Activated naive CD4-positive, alpha-beta T cell treated with anti-CD3 and anti-CD28 coated beads, Interleukin-2, amount 50 U/mL, for 72 hours (primary cell): ENCODE measurements around the gene RBPJL. TPM values are rescaled to one million over a fixed set of nuclear protein-coding genes. Genes with fewer than 3 reads are reported as not detected.

Experiments
- ATAC-seq, 2 donors: fragments of 150-1000 bp; cut with Tn5 transposase; 2 replicates each; pipeline ENCODE4 v1.10.0; 2021; ENCODE audit warnings: mild to moderate bottlenecking in 2 of 2, moderate library complexity in 2 of 2
- DNase-seq, 2 donors: peaks; one replicate each; pipeline ENCODE4 v3.0.0; 2021 to 2022; ENCODE audit warnings: low spot score in 2 of 2
- H3K27ac Mint-ChIP-seq, 2 donors: one replicate each; pipeline ENCODE4 v1.8.0; 2022; ENCODE audit warnings: mild to moderate bottlenecking in 2 of 2, mixed read lengths in 2 of 2
- H3K36me3 Mint-ChIP-seq, 2 donors: one replicate each; pipeline ENCODE4 v1.8.0; 2022; ENCODE audit warnings: mixed read lengths in 2 of 2
- H3K9me3 Mint-ChIP-seq, 2 donors: one replicate each; pipeline ENCODE4 v1.8.0; 2022; ENCODE audit warnings: mixed read lengths in 2 of 2
- total RNA-seq, 2 donors: library from RNA; stranded (reverse); gene quantifications; one replicate each; pipeline ENCODE4 v1.2.3, GENCODE V29; 2022

Gene RBPJL, protein sequence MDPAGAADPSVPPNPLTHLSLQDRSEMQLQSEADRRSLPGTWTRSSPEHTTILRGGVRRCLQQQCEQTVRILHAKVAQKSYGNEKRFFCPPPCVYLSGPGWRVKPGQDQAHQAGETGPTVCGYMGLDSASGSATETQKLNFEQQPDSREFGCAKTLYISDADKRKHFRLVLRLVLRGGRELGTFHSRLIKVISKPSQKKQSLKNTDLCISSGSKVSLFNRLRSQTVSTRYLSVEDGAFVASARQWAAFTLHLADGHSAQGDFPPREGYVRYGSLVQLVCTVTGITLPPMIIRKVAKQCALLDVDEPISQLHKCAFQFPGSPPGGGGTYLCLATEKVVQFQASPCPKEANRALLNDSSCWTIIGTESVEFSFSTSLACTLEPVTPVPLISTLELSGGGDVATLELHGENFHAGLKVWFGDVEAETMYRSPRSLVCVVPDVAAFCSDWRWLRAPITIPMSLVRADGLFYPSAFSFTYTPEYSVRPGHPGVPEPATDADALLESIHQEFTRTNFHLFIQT
- total RNA-seq = not detected

GRCh38 chr20:45306431-45306982, at the start of gene RBPJL:
TSS of gene RBPJL (plus strand) at chr20:45306840. CDS start at chr20:45306923, 83 bp downstream.
- H3K36me3 Mint-ChIP-seq = peaks cover 5 to 8% of the 10 kb centered on the region in 2 donors
- H3K9me3 Mint-ChIP-seq = no peaks in the 10 kb centered on the region
- peak in 1 of 2 donors; percentile 74 for DNase-seq
- peak; percentile 26 to 39 for ATAC-seq
- H3K27ac Mint-ChIP-seq = no peak within 1 kb of the TSS

- ATAC-seq (no peak), DNase-seq (no peak)
- no peaks in the 10 kb centered on the region for H3K9me3 Mint-ChIP-seq
Measured at GRCh38 chr20:45257161-45257560, 49.5 kb upstream of the RBPJL start.

GRCh38 chr20:45257711-45258110, 48.9 kb upstream of the RBPJL start:
- Mint-ChIP-seq H3K9me3 (no peaks in the 10 kb centered on the region), H3K27ac (no peak overlapping the region), H3K36me3 (no peaks in the 10 kb centered on the region)
- DNase-seq = no peak
- ATAC-seq = no peak

More at GRCh38 chr20:45257161-45257560, 49.5 kb upstream of the RBPJL start:
- no peaks in the 10 kb centered on the region for H3K36me3 Mint-ChIP-seq
- H3K27ac Mint-ChIP-seq = no peak overlapping the region

DNA sequence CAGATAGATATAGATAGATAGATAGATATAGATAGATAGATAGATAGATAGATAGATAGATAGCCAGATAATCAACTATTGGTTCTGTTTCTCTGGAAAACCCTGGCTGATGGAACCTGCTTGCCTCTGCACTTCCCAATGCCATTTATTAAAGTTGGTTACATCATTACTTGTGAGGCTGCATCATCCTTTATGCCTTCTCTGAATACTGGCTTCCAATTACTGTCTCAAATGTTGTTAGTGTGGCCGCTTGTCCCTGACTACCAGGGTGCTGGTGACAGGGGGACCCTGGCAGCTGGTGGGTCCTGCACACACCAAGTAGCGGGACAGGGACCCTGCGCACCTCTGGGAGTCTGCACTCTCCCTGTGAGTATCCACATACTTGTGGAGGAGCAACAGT, 48.4 kb upstream of the RBPJL start:
- no peak for DNase-seq
- no peak for ATAC-seq
- no peaks in the 10 kb centered on the region for H3K36me3 Mint-ChIP-seq
- no peak overlapping the region for H3K27ac Mint-ChIP-seq
- H3K9me3 Mint-ChIP-seq = no peaks in the 10 kb centered on the region

- ATAC-seq (no peak), DNase-seq (no peak)
- Mint-ChIP-seq H3K9me3 (no peaks in the 10 kb centered on the region), H3K27ac (no peak overlapping the region), H3K36me3 (no peaks in the 10 kb centered on the region)
Measured at GRCh38 chr20:45258664-45259063, 48.0 kb upstream of the RBPJL start.

- no peaks in the 10 kb centered on the region for H3K36me3 Mint-ChIP-seq
- ATAC-seq (no peak), DNase-seq (no peak)
- H3K27ac Mint-ChIP-seq = no peak overlapping the region
- H3K9me3 Mint-ChIP-seq = no peaks in the 10 kb centered on the region
Measured at GRCh38 chr20:45263556-45264266, 42.9 kb upstream of the RBPJL start.

- ATAC-seq = no peak
- DNase-seq = no peak
- Mint-ChIP-seq H3K27ac (no peak overlapping the region), H3K36me3 (no peaks in the 10 kb centered on the region), H3K9me3 (no peaks in the 10 kb centered on the region)
Measured at GRCh38 chr20:45266977-45267376, 39.7 kb upstream of the RBPJL start.

DNA sequence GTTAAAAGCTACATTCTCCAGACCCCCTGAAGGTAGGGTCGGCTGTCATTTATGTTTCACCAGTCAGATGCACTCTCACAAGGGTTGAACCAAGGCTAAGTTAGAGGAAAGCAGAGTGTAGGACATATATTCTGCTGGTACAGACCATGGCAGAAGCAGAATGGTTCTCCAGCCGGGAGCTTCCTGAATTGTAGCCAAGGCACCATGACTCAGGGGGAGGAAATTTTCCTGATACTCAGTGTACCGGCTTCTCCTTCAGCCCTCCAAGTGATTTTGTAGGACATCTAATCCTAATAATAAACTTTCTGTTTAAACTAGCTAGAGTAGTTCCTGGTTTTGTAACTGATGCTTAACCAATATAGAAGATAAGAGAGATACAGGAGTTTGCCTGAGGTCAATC, 38.1 kb upstream of the RBPJL start:
- no peaks in the 10 kb centered on the region for H3K36me3 Mint-ChIP-seq
- DNase-seq = no peak
- no peak overlapping the region for H3K27ac Mint-ChIP-seq
- H3K9me3 Mint-ChIP-seq = no peaks in the 10 kb centered on the region
- ATAC-seq = no peak

- no peak for DNase-seq
- no peak overlapping the region for H3K27ac Mint-ChIP-seq
- ATAC-seq = no peak
- H3K9me3 Mint-ChIP-seq = no peaks in the 10 kb centered on the region
- no peaks in the 10 kb centered on the region for H3K36me3 Mint-ChIP-seq
Measured at GRCh38 chr20:45269056-45269455, 37.6 kb upstream of the RBPJL start.

GRCh38 chr20:45269754-45270270, 36.8 kb upstream of the RBPJL start:
- Mint-ChIP-seq H3K36me3 (no peaks in the 10 kb centered on the region), H3K9me3 (no peaks in the 10 kb centered on the region), H3K27ac (no peak overlapping the region)
- DNase-seq (no peak), ATAC-seq (no peak)

- no peaks in the 10 kb centered on the region for H3K9me3 Mint-ChIP-seq
- ATAC-seq = no peak
- H3K36me3 Mint-ChIP-seq = no peaks in the 10 kb centered on the region
- no peak for DNase-seq
- H3K27ac Mint-ChIP-seq = no peak overlapping the region
Measured at GRCh38 chr20:45275338-45275737, 31.3 kb upstream of the RBPJL start.

- no peak for ATAC-seq
- no peak overlapping the region for H3K27ac Mint-ChIP-seq
- no peaks in the 10 kb centered on the region for H3K36me3 Mint-ChIP-seq
- no peak for DNase-seq
- H3K9me3 Mint-ChIP-seq = no peaks in the 10 kb centered on the region
Measured at GRCh38 chr20:45279992-45280391, 26.6 kb upstream of the RBPJL start.

DNA sequence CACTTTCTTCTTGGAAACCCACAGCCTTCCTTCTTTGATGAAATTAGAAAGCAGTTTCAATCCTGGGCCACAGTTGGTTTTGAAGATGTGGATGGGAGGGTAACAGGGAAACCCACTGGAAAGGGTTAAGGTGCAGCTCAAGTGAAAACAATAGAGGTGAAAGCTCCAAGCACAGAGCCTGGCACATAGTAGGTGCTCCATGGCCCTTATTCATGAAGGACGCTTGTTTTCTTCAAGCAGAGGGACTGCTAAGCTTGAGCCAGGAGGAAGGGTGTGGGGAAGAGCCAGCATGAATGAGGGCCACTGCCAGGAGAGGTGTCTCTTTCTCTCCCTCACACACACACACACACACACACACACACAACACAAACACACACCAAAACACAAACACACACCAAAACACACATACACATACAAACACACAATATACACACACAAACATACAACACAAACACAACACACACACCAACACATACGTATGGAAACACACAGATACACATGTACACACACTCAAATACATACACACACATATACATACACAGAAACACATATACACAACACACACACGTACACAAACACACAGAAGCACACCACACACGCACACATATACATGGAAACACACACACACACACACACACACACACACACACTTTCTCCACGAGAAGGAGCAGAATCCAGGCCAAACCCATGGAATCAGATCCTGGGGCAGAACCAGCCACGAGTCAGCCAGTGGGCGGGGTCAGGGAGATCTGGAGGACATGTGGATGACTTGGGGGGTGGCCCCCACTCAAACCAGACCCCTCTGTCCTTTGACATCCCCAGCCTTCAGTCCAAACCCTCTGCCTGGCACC, 23.7 kb upstream of the RBPJL start:
- no peak for ATAC-seq
- Mint-ChIP-seq H3K36me3 (no peaks in the 10 kb centered on the region), H3K9me3 (no peaks in the 10 kb centered on the region)

GRCh38 chr20:45283551-45284057, 23.0 kb upstream of the RBPJL start:
- H3K9me3 Mint-ChIP-seq = no peaks in the 10 kb centered on the region
- no peak for ATAC-seq
- no peak overlapping the region for H3K27ac Mint-ChIP-seq
- H3K36me3 Mint-ChIP-seq = no peaks in the 10 kb centered on the region
- DNase-seq = no peak

More for the DNA sequence above, 23.7 kb upstream of the RBPJL start:
- no peak for DNase-seq
- H3K27ac Mint-ChIP-seq = no peak overlapping the region

GRCh38 chr20:45288376-45288775, 18.3 kb upstream of the RBPJL start:
- ATAC-seq = no peak
- no peak for DNase-seq
- Mint-ChIP-seq H3K27ac (no peak overlapping the region), H3K36me3 (no peaks in the 10 kb centered on the region), H3K9me3 (no peaks in the 10 kb centered on the region)

- DNase-seq = no peak
- Mint-ChIP-seq H3K27ac (peak overlapping the region in 1 of 2 donors; percentile 15), H3K9me3 (no peaks in the 10 kb centered on the region), H3K36me3 (no peaks in the 10 kb centered on the region)
- ATAC-seq = no peak
Measured at GRCh38 chr20:45288860-45289259, 17.8 kb upstream of the RBPJL start.
